NCI-H345 (cell line): ENCODE results near the gene TEX26.

Experiments used
- DNase-seq: peaks from one replicate; lab custom pipeline; 2025; lab: John Stamatoyannopoulos, UW

The TEX26 gene

GRCh38 chr13:30932481-30933353 lies at the start of gene TEX26:
TSS of gene TEX26 (plus strand) at chr13:30932656. CDS start at chr13:30932716, 60 bp downstream.
- no peak for DNase-seq

- DNase-seq = no peak
Measured at GRCh38 chr13:30882996-30883766, 49.3 kb upstream of the TEX26 start.

- no peak for DNase-seq
Measured at GRCh38 chr13:30884543-30884942, 47.9 kb upstream of the TEX26 start.

- DNase-seq = no peak
Measured at GRCh38 chr13:30889196-30889690, 43.2 kb upstream of the TEX26 start.

- no peak for DNase-seq
Measured at GRCh38 chr13:30892966-30893365, 39.5 kb upstream of the TEX26 start.

- DNase-seq = no peak
Measured at GRCh38 chr13:30895773-30896172, 36.7 kb upstream of the TEX26 start.

GRCh38 chr13:30898070-30898469 lies 34.4 kb upstream of the TEX26 start:
- DNase-seq = no peak

GRCh38 chr13:30898678-30899241 lies 33.7 kb upstream of the TEX26 start:
- no peak for DNase-seq

GRCh38 chr13:30900436-30900835 lies 32.0 kb upstream of the TEX26 start:
- DNase-seq = no peak

- no peak for DNase-seq
Measured at GRCh38 chr13:30900952-30901749, 31.3 kb upstream of the TEX26 start.

- DNase-seq = no peak
Measured at GRCh38 chr13:30904043-30904442, 28.4 kb upstream of the TEX26 start.

- DNase-seq = no peak
Measured at GRCh38 chr13:30905932-30906383, 26.5 kb upstream of the TEX26 start, which contains the start of gene MEDAG. TSS of gene MEDAG (plus strand) at chr13:30906271. CDS start at chr13:30906516, 245 bp downstream.

- no peak for DNase-seq
Measured at GRCh38 chr13:30906411-30907051, 25.9 kb upstream of the TEX26 start.

- DNase-seq = no peak
Measured at GRCh38 chr13:30907121-30907861, 25.2 kb upstream of the TEX26 start.

- no peak for DNase-seq
Measured at GRCh38 chr13:30908416-30908980, 24.0 kb upstream of the TEX26 start.

- no peak for DNase-seq
Measured at GRCh38 chr13:30910676-30911075, 21.8 kb upstream of the TEX26 start.

GRCh38 chr13:30915691-30916541 lies 16.5 kb upstream of the TEX26 start:
- DNase-seq = no peak

GRCh38 chr13:30916991-30917390 lies 15.5 kb upstream of the TEX26 start:
- no peak for DNase-seq
